H9 (cell line): Measurements from ENCODE around the gene LMCD1. TPM values are rescaled to one million over a fixed set of nuclear protein-coding genes. Genes with fewer than 3 reads are reported as not detected.

Experiments used
- DNase-seq: peaks from one replicate; pipeline ENCODE4 v3.0.0-alpha.2; 2017
- H2AFZ ChIP-seq: one replicate; pipeline ENCODE4 v1.6.1; 2013; ENCODE audit warnings: mild to moderate bottlenecking, low read length, control low read depth, moderate library complexity
- H2AK5ac ChIP-seq: 2 replicates; pipeline ENCODE4 v1.6.1; 2013; ENCODE audit warnings: low read length, control low read depth, mixed read lengths; ENCODE audit not compliant: insufficient read length
- H2BK120ac ChIP-seq: one replicate; pipeline ENCODE4 v1.6.1; 2013; ENCODE audit warnings: low read depth, mild to moderate bottlenecking, low read length, control low read depth, inconsistent platforms; ENCODE audit not compliant: poor library complexity, severe bottlenecking
- H2BK12ac ChIP-seq: 2 replicates; pipeline ENCODE4 v1.6.1; 2013; ENCODE audit warnings: low read length, control low read depth, mixed read lengths, low read depth; ENCODE audit not compliant: insufficient read length
- H2BK15ac ChIP-seq: 2 replicates; pipeline ENCODE4 v1.6.1; 2013; ENCODE audit warnings: low read depth, low read length, control low read depth
- H2BK20ac ChIP-seq: one replicate; pipeline ENCODE4 v1.6.1; 2013; ENCODE audit warnings: low read depth, mild to moderate bottlenecking, low read length, control low read depth, inconsistent platforms; ENCODE audit not compliant: poor library complexity, severe bottlenecking
- H2BK5ac ChIP-seq: 2 replicates; pipeline ENCODE4 v1.6.1; 2013; ENCODE audit warnings: low read length, control low read depth, mixed read lengths; ENCODE audit not compliant: insufficient read length
- H3K14ac ChIP-seq: 2 replicates; pipeline ENCODE4 v1.6.1; 2013; ENCODE audit warnings: low read length, control low read depth; ENCODE audit not compliant: insufficient read depth
- H3K18ac ChIP-seq: 2 replicates; pipeline ENCODE4 v1.6.1; 2013; ENCODE audit warnings: low read depth, mild to moderate bottlenecking, mixed read lengths, low read length, control low read depth; ENCODE audit not compliant: insufficient read length
- H3K23ac ChIP-seq: 2 replicates; pipeline ENCODE4 v1.6.1; 2013; ENCODE audit warnings: low read length, control low read depth, mixed read lengths, low read depth; ENCODE audit not compliant: insufficient read length
- H3K23me2 ChIP-seq: 2 replicates; pipeline ENCODE4 v1.6.1; 2013; ENCODE audit warnings: low read depth, mild to moderate bottlenecking, mixed read lengths, low read length, control low read depth; ENCODE audit not compliant: insufficient read length, poor library complexity, severe bottlenecking
- H3K27ac ChIP-seq: 2 replicates; pipeline ENCODE4 v1.5.1; 2013; ENCODE audit warnings: low read length, control low read depth, mixed read lengths, low read depth; ENCODE audit not compliant: insufficient read length
- H3K27me3 ChIP-seq: 2 replicates; pipeline ENCODE4 v1.6.1; 2013; ENCODE audit warnings: low read length, control low read depth, inconsistent platforms; ENCODE audit not compliant: insufficient read depth
- H3K4ac ChIP-seq: 2 replicates; pipeline ENCODE4 v1.6.1; 2013; ENCODE audit warnings: low read depth, mild to moderate bottlenecking, control low read depth, inconsistent platforms, low read length, moderate library complexity
- H3K4me1 ChIP-seq: 2 replicates; pipeline ENCODE4 v1.6.1; 2013; ENCODE audit warnings: low read length, control low read depth, inconsistent platforms; ENCODE audit not compliant: insufficient read depth
- H3K4me2 ChIP-seq: 2 replicates; pipeline ENCODE4 v1.6.1; 2013; ENCODE audit warnings: low read length, control low read depth, mixed read lengths; ENCODE audit not compliant: insufficient read length, insufficient read depth
- H3K56ac ChIP-seq: 2 replicates; pipeline ENCODE4 v1.6.1; 2013; ENCODE audit warnings: low read depth, mild to moderate bottlenecking, mixed read lengths, low read length, control low read depth; ENCODE audit not compliant: insufficient read length
- H3K79me1 ChIP-seq: 2 replicates; pipeline ENCODE4 v1.6.1; 2013; ENCODE audit warnings: low read depth, mild to moderate bottlenecking, moderate library complexity, low read length, control low read depth, inconsistent platforms; ENCODE audit not compliant: insufficient read depth, poor library complexity, severe bottlenecking
- H3K79me2 ChIP-seq: 2 replicates; pipeline ENCODE4 v1.6.1; 2013; ENCODE audit warnings: low read length, control low read depth, inconsistent platforms; ENCODE audit not compliant: insufficient read depth
- H3K9ac ChIP-seq: 2 replicates; pipeline ENCODE4 v1.6.1; 2013; ENCODE audit warnings: low read length, control low read depth, mixed read lengths; ENCODE audit not compliant: insufficient read length; ENCODE audit errors: extremely low read depth
- H3K9me3 ChIP-seq: one replicate; pipeline ENCODE4 v1.6.1; 2013; ENCODE audit warnings: low read depth, low read length, inconsistent platforms; ENCODE audit not compliant: control insufficient read depth
- H3T11ph ChIP-seq: one replicate; pipeline ENCODE4 v1.6.1; 2013; ENCODE audit warnings: mild to moderate bottlenecking, low read length, control low read depth, inconsistent platforms
- H4K20me1 ChIP-seq: one replicate; pipeline ENCODE4 v1.6.1; 2013; ENCODE audit not compliant: control insufficient read depth, insufficient read length, insufficient read depth
- H4K5ac ChIP-seq: 2 replicates; pipeline ENCODE4 v1.6.1; 2013; ENCODE audit warnings: low read depth, mild to moderate bottlenecking, mixed read lengths, low read length, control low read depth; ENCODE audit not compliant: insufficient read length
- H4K8ac ChIP-seq: replicated peaks from 2 replicates; pipeline ENCODE4 v1.6.1; 2013; ENCODE audit warnings: low read length, control low read depth, mixed read lengths, low read depth; ENCODE audit not compliant: insufficient read length
- H4K91ac ChIP-seq: 2 replicates; pipeline ENCODE4 v1.6.1; 2013; ENCODE audit warnings: low read depth, mild to moderate bottlenecking, moderate library complexity, mixed read lengths, low read length, control low read depth; ENCODE audit not compliant: insufficient read length
- H3K27ac Mint-ChIP-seq, 3 experiments: 2 replicates in 2 of 3; 3 replicates in 1 of 3; pipeline ENCODE4 v1.8.0; 2020 to 2021; ENCODE audit warnings: mixed read lengths in 3 of 3, mild to moderate bottlenecking in 1 of 3, moderate library complexity in 1 of 3
- H3K27me3 Mint-ChIP-seq: 2 replicates; pipeline ENCODE4 v1.8.0; 2021; ENCODE audit warnings: low read depth, mild to moderate bottlenecking, moderate library complexity, mixed read lengths
- H3K36me3 Mint-ChIP-seq, 3 experiments: 2 replicates in 2 of 3; 3 replicates in 1 of 3; pipeline ENCODE4 v1.8.0; 2020 to 2021; ENCODE audit warnings: low read depth in 3 of 3, mixed read lengths in 3 of 3; ENCODE audit not compliant: insufficient read depth in 1 of 3
- H3K4me1 Mint-ChIP-seq, 2 experiments: 2 replicates each; pipeline ENCODE4 v1.8.0; 2020; ENCODE audit warnings: mixed read lengths in 2 of 2
- H3K4me3 Mint-ChIP-seq, 2 experiments: 2 replicates in 1 of 2; 3 replicates in 1 of 2; pipeline ENCODE4 v1.8.0; 2020 to 2021; ENCODE audit warnings: mild to moderate bottlenecking in 2 of 2, mixed read lengths in 2 of 2, moderate library complexity in 1 of 2
- H3K9me3 Mint-ChIP-seq, 2 experiments: 2 replicates in 1 of 2; 3 replicates in 1 of 2; pipeline ENCODE4 v1.8.0; 2020; ENCODE audit warnings: mild to moderate bottlenecking in 2 of 2, mixed read lengths in 2 of 2, moderate library complexity in 1 of 2
- CTCF ChIP-seq: fragments of 200-600 bp; sonication (generic); conservative IDR thresholded peaks from 3 replicates; pipeline ENCODE4 v1.8.0; 2021; ENCODE audit warnings: antibody characterized with exemption, mild to moderate bottlenecking
- WGBS: extraction: QIAGEN DNeasy Blood & Tissue Kit; methylation state at CpG from one replicate; pipeline ENCODE4 v1.1.7; 2013; ENCODE audit warnings: missing lambda C conversion rate, low lambda C conversion rate, mixed read lengths; ENCODE audit not compliant: insufficient read length; ENCODE audit errors: extremely low coverage; 5-methylcytosine and 5-hydroxymethylcytosine counted together
- total RNA-seq: library from RNA; stranded (reverse); gene quantifications from 2 replicates; pipeline ENCODE4 v1.2.1, GENCODE V29; 2021

Gene LMCD1
- total RNA-seq, 1 experiment from 2014 or later, result 19.2 TPM

- Histone ChIP-seq H3K4me2 (no peak overlapping the region), H3K4me1 (peaks cover under 1% of the 10 kb centered on the region; the same call in 1 of the 2 replicates)
Observed at GRCh38 chr3:8530581-8530980, 29.0 kb downstream of the LMCD1 start.

More at GRCh38 chr3:8530581-8530980, 29.0 kb downstream of the LMCD1 start:
- Histone ChIP-seq H3K14ac (no peak overlapping the region), H4K20me1 (no peaks in the 10 kb centered on the region), H3T11ph (no peak overlapping the region), H4K91ac (no peak overlapping the region), H3K23me2 (no peaks in the 10 kb centered on the region), H2BK120ac (no peak overlapping the region), H4K5ac (no peak overlapping the region), H3K9me3 (no peaks in the 10 kb centered on the region), H3K4ac (no peak overlapping the region), H3K79me1 (no peaks in the 10 kb centered on the region), H2AFZ (no peak overlapping the region), H2AK5ac (no peak overlapping the region), H2BK15ac (no peak overlapping the region), H3K27ac (no peak overlapping the region), H2BK20ac (no peak overlapping the region), H4K8ac (no peak overlapping the region), H3K56ac (no peak overlapping the region), H3K27me3 (no peaks in the 10 kb centered on the region), H3K9ac (no peak overlapping the region), H3K79me2 (no peaks in the 10 kb centered on the region), H3K18ac (no peak overlapping the region), H2BK5ac (no peak overlapping the region), H2BK12ac (no peak overlapping the region), H3K23ac (no peak overlapping the region)
- WGBS, result no CpG with 5 or more reads among the region's 1 CpG
- Mint-ChIP-seq H3K36me3 (peaks cover 0 to 22% (median 0%) of the 10 kb centered on the region in 3 experiments; a peak in 2 of 7 replicates), H3K4me1 (peaks cover 30 to 47% of the 10 kb centered on the region in 2 experiments), H3K27ac (no peak overlapping the region), H3K27me3 (no peaks in the 10 kb centered on the region), H3K4me3 (no peak overlapping the region), H3K9me3 (no peaks in the 10 kb centered on the region)
- TF ChIP-seq CTCF, result no peak
- DNase-seq, result no peak
